Right lobe of liver (tissue), 6 donors: Measurements from ENCODE around the gene NLRC5. TPM values are rescaled to one million over a fixed set of nuclear protein-coding genes. Genes with fewer than 3 reads are reported as not detected.
A peak's percentile ranks its signal among the peaks of the same experiment; 100 is the strongest.

Experiments used
- ATAC-seq, 4 donors: fragments of 200-7000 bp; cut with Tn5 transposase; one replicate each; pipeline ENCODE4 v1.9.1; 2020; ENCODE audit warnings: mild to moderate bottlenecking in 4 of 4, moderate library complexity in 4 of 4
- DNase-seq, 3 donors: peaks; one replicate each; pipeline ENCODE4 v3.0.0-alpha.2; 2020
- H3K27ac ChIP-seq, 3 donors: fragments of 200-600 bp; one replicate each; pipeline ENCODE4 v1.8.0; 2022
- H3K27me3 ChIP-seq, 2 donors: fragments of 200-600 bp; one replicate each; pipeline ENCODE4 v1.8.0; 2022
- H3K36me3 ChIP-seq, 4 donors: fragments of 200-600 bp; sonication (generic) in 1 of 4; one replicate each; pipeline versions ENCODE4 v1.5.1 to v1.8.0; 2017 to 2022; ENCODE audit warnings: control low read depth in 1 of 4
- H3K4me1 ChIP-seq, 4 donors: fragments of 200-600 bp; sonication (generic) in 1 of 4; one replicate each; pipeline versions ENCODE4 v1.5.1 to v1.8.0; 2017 to 2022; ENCODE audit warnings: control low read depth in 1 of 4
- H3K4me3 ChIP-seq, 3 donors: fragments of 200-600 bp; one replicate each; pipeline ENCODE4 v1.8.0; 2022
- H3K9me3 ChIP-seq, 4 donors: fragments of 200-600 bp; sonication (generic) in 1 of 4; one replicate each; pipeline versions ENCODE4 v1.5.1 to v1.8.0; 2017 to 2022; ENCODE audit warnings: control low read depth in 1 of 4
- CTCF ChIP-seq, 4 donors: fragments of 200-600 bp in 3 of 4; fragments of 450-650 bp in 1 of 4; IDR thresholded peaks; one replicate each; pipeline versions ENCODE4 v1.5.1 to v1.8.0; 2016 to 2022; ENCODE audit warnings: antibody characterized with exemption in 4 of 4, mild to moderate bottlenecking in 2 of 4
- POLR2A ChIP-seq: fragments of 450-650 bp; IDR thresholded peaks from one replicate; pipeline ENCODE4 v1.6.1; 2017; ENCODE audit warnings: antibody characterized with exemption, mild to moderate bottlenecking
- WGBS: methylation state at CpG from one replicate; pipeline ENCODE4 v1.1.6; 2018; ENCODE audit warnings: low coverage, low lambda C conversion rate; ENCODE audit not compliant: insufficient coverage; ENCODE audit errors: missing lambda C conversion rate; 5-methylcytosine and 5-hydroxymethylcytosine counted together
- intact Hi-C, 2 donors: fragments of 100-400 bp; cut with DNase I; formaldehyde crosslinking; loops; one replicate each; pipeline versions ENCODE4 v1.11.2 to v1.14.1; 2022
- total RNA-seq, 6 experiments: library from RNA; depleted of rRNA in 2 of 6; stranded (reverse); fragments of >200 nt in 2 of 6; fragmentation: NEBNext Ultra II Directional in 3 of 6; extraction: Animal tissue kit (Norgen Biotek cat#: 25700) in 3 of 6; gene quantifications; one replicate each; pipeline versions ENCODE4 v1.1.0 to v1.2.4, GENCODE V29; 2016 to 2023
- donor health status: DM: no; HTN: yes; CAD: no.
- donor health status: DM: no; HTN: no; CAD: no.
- donor health status: DM: no; HTN: no; CAD: no.
- donor health status: DM: no; HTN: yes; CAD: no.
- donor health status: DM: no; HTN: yes; CAD: no.

Gene NLRC5
- total RNA-seq, 6 experiments from 2014 or later, result 4.6 to 25.2 (median 13.3) TPM

GRCh38 chr16:57089406-57089805 is 100.0 kb downstream of the NLRC5 start:
- H3K4me3 ChIP-seq, result no peak overlapping the region
- no peak for TF ChIP-seq POLR2A
- TF ChIP-seq CTCF (IDR thresholded peaks at IDR 0.05), result no peak
- H3K36me3 ChIP-seq, result no peaks in the 10 kb centered on the region
- no peaks in the 10 kb centered on the region for H3K9me3 ChIP-seq
- DNase-seq (no peak), ATAC-seq (no peak)
- H3K27ac ChIP-seq, result no peak overlapping the region
- intact Hi-C loops, result loop anchor here in 1 of 2 donors (10.0 kb wide), 2 partner anchors 75 to 205 kb away; no protein-coding TSS in a partner anchor
- H3K4me1 ChIP-seq, result peaks cover 0 to 3% (median 0%) of the 10 kb centered on the region in 4 donors
- no peaks in the 10 kb centered on the region for H3K27me3 ChIP-seq
- WGBS, result 93% methylated on average over 6 of the region's 8 CpGs

GRCh38 chr16:57091200-57091974 is 102.0 kb downstream of the NLRC5 start:
- Histone ChIP-seq H3K9me3 (no peaks in the 10 kb centered on the region), H3K27ac (peak overlapping the region in 1 of 3 donors; percentile 67), H3K27me3 (no peaks in the 10 kb centered on the region), H3K4me1 (no peaks in the 10 kb centered on the region), H3K36me3 (no peaks in the 10 kb centered on the region), H3K4me3 (peak overlapping the region; percentile 51 to 71 (median 56))
- no peak for TF ChIP-seq CTCF (IDR thresholded peaks at IDR 0.05)
- TF ChIP-seq POLR2A, result no peak
- 29% methylated on average over 9 of the region's 24 CpGs for WGBS
- ATAC-seq (no peak), DNase-seq (peak in 1 of 3 donors; percentile 38)
- intact Hi-C loops, result no loop called here

GRCh38 chr16:57091975-57092785 is 102.8 kb downstream of the NLRC5 start, which contains the start of gene CPNE2:
Gene CPNE2, plus strand, starts transcription at chr16:57092583. Its CDS starts 18,160 bp downstream, at chr16:57110743.
- Histone ChIP-seq H3K36me3 (no peaks in the 10 kb centered on the region), H3K9me3 (no peaks in the 10 kb centered on the region), H3K4me3 (peak within 1 kb of the TSS; percentile 70 to 76 (median 71)), H3K27ac (peak within 1 kb of the TSS; percentile 49 to 74 (median 67)), H3K27me3 (no peaks in the 10 kb centered on the region), H3K4me1 (no peaks in the 10 kb centered on the region)
- ATAC-seq (peak; percentile 78 to 90 (median 84)), DNase-seq (peak; percentile 71 to 83 (median 72))
- intact Hi-C loops, result no loop called here
- WGBS, result 4% methylated on average over 4 of the region's 100 CpGs
- peak; percentile 63 for TF ChIP-seq POLR2A
- TF ChIP-seq CTCF (IDR thresholded peaks at IDR 0.05), result no peak

GRCh38 chr16:57092786-57093411 is 103.5 kb downstream of the NLRC5 start:
- Histone ChIP-seq H3K9me3 (no peaks in the 10 kb centered on the region), H3K4me3 (peak overlapping the region; percentile 70 to 76 (median 71)), H3K36me3 (no peaks in the 10 kb centered on the region), H3K27me3 (no peaks in the 10 kb centered on the region), H3K4me1 (no peaks in the 10 kb centered on the region), H3K27ac (peak overlapping the region; percentile 49 to 74 (median 63))
- ATAC-seq, result peak; percentile 62 to 70 (median 67)
- intact Hi-C loops, result no loop called here
- WGBS, result 0% methylated on average over 6 of the region's 53 CpGs
- TF ChIP-seq CTCF (IDR thresholded peaks at IDR 0.05) (peak; percentile 26 to 73 (median 72)), POLR2A (no peak)
- DNase-seq, result peak; percentile 62 to 69 (median 68)
